Measurements from ENCODE around the gene BPIFB3. TPM values are rescaled to one million over a fixed set of nuclear protein-coding genes. Genes with fewer than 3 reads are reported as not detected.

The BPIFB3 gene
- total and polyA plus RNA-seq, 2 experiments from 2014 or later: not detected

- TF ChIP-seq, protein P1, sequence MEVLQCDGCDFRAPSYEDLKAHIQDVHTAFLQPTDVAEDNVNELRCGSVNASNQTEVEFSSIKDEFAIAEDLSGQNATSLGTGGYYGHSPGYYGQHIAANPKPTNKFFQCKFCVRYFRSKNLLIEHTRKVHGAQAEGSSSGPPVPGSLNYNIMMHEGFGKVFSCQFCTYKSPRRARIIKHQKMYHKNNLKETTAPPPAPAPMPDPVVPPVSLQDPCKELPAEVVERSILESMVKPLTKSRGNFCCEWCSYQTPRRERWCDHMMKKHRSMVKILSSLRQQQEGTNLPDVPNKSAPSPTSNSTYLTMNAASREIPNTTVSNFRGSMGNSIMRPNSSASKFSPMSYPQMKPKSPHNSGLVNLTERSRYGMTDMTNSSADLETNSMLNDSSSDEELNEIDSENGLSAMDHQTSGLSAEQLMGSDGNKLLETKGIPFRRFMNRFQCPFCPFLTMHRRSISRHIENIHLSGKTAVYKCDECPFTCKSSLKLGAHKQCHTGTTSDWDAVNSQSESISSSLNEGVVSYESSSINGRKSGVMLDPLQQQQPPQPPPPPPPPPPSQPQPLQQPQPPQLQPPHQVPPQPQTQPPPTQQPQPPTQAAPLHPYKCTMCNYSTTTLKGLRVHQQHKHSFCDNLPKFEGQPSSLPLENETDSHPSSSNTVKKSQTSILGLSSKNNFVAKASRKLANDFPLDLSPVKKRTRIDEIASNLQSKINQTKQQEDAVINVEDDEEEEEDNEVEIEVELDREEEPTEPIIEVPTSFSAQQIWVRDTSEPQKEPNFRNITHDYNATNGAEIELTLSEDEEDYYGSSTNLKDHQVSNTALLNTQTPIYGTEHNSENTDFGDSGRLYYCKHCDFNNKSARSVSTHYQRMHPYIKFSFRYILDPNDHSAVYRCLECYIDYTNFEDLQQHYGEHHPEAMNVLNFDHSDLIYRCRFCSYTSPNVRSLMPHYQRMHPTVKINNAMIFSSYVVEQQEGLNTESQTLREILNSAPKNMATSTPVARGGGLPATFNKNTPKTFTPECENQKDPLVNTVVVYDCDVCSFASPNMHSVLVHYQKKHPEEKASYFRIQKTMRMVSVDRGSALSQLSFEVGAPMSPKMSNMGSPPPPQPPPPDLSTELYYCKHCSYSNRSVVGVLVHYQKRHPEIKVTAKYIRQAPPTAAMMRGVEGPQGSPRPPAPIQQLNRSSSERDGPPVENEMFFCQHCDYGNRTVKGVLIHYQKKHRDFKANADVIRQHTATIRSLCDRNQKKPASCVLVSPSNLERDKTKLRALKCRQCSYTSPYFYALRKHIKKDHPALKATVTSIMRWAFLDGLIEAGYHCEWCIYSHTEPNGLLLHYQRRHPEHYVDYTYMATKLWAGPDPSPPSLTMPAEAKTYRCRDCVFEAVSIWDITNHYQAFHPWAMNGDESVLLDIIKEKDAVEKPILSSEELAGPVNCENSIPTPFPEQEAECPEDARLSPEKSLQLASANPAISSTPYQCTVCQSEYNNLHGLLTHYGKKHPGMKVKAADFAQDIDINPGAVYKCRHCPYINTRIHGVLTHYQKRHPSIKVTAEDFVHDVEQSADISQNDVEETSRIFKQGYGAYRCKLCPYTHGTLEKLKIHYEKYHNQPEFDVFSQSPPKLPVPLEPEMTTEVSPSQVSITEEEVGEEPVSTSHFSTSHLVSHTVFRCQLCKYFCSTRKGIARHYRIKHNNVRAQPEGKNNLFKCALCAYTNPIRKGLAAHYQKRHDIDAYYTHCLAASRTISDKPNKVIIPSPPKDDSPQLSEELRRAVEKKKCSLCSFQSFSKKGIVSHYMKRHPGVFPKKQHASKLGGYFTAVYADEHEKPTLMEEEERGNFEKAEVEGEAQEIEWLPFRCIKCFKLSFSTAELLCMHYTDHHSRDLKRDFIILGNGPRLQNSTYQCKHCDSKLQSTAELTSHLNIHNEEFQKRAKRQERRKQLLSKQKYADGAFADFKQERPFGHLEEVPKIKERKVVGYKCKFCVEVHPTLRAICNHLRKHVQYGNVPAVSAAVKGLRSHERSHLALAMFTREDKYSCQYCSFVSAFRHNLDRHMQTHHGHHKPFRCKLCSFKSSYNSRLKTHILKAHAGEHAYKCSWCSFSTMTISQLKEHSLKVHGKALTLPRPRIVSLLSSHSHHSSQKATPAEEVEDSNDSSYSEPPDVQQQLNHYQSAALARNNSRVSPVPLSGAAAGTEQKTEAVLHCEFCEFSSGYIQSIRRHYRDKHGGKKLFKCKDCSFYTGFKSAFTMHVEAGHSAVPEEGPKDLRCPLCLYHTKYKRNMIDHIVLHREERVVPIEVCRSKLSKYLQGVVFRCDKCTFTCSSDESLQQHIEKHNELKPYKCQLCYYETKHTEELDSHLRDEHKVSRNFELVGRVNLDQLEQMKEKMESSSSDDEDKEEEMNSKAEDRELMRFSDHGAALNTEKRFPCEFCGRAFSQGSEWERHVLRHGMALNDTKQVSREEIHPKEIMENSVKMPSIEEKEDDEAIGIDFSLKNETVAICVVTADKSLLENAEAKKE (CRISPR knock-in tag; IDR thresholded peaks at IDR 0.05): no peak
- TF ChIP-seq, protein P2, sequence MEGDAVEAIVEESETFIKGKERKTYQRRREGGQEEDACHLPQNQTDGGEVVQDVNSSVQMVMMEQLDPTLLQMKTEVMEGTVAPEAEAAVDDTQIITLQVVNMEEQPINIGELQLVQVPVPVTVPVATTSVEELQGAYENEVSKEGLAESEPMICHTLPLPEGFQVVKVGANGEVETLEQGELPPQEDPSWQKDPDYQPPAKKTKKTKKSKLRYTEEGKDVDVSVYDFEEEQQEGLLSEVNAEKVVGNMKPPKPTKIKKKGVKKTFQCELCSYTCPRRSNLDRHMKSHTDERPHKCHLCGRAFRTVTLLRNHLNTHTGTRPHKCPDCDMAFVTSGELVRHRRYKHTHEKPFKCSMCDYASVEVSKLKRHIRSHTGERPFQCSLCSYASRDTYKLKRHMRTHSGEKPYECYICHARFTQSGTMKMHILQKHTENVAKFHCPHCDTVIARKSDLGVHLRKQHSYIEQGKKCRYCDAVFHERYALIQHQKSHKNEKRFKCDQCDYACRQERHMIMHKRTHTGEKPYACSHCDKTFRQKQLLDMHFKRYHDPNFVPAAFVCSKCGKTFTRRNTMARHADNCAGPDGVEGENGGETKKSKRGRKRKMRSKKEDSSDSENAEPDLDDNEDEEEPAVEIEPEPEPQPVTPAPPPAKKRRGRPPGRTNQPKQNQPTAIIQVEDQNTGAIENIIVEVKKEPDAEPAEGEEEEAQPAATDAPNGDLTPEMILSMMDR (conservative IDR thresholded peaks at IDR 0.05; ENCODE audit: low read depth in 2 of 2): no peak
- no peak for TF ChIP-seq JUNB (IDR thresholded peaks at IDR 0.05; ENCODE audit: unreplicated experiment)
- no peak for TF ChIP-seq ZNF114 (CRISPR knock-in tag; IDR thresholded peaks at IDR 0.05)
- TF ChIP-seq EZH2 (IDR thresholded peaks at IDR 0.05; ENCODE audit: low read depth, unreplicated experiment): no peak
- TF ChIP-seq, protein P3, sequence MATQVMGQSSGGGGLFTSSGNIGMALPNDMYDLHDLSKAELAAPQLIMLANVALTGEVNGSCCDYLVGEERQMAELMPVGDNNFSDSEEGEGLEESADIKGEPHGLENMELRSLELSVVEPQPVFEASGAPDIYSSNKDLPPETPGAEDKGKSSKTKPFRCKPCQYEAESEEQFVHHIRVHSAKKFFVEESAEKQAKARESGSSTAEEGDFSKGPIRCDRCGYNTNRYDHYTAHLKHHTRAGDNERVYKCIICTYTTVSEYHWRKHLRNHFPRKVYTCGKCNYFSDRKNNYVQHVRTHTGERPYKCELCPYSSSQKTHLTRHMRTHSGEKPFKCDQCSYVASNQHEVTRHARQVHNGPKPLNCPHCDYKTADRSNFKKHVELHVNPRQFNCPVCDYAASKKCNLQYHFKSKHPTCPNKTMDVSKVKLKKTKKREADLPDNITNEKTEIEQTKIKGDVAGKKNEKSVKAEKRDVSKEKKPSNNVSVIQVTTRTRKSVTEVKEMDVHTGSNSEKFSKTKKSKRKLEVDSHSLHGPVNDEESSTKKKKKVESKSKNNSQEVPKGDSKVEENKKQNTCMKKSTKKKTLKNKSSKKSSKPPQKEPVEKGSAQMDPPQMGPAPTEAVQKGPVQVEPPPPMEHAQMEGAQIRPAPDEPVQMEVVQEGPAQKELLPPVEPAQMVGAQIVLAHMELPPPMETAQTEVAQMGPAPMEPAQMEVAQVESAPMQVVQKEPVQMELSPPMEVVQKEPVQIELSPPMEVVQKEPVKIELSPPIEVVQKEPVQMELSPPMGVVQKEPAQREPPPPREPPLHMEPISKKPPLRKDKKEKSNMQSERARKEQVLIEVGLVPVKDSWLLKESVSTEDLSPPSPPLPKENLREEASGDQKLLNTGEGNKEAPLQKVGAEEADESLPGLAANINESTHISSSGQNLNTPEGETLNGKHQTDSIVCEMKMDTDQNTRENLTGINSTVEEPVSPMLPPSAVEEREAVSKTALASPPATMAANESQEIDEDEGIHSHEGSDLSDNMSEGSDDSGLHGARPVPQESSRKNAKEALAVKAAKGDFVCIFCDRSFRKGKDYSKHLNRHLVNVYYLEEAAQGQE (IDR thresholded peaks at IDR 0.05; ENCODE audit: unreplicated experiment): no peak
- TF ChIP-seq ZNF331 (CRISPR knock-in tag; IDR thresholded peaks at IDR 0.05; ENCODE audit: low read depth): no peak
- TF ChIP-seq POLR2AphosphoS5 (IDR thresholded peaks at IDR 0.05; ENCODE audit: low read depth): no peak
- TF ChIP-seq CREB1 (CRISPR knock-in tag; IDR thresholded peaks at IDR 0.05; ENCODE audit: low read depth): no peak
- TF ChIP-seq NANOG (IDR thresholded peaks at IDR 0.05; ENCODE audit: borderline replicate concordance): no peak
- TF ChIP-seq EZH2phosphoT487 (IDR thresholded peaks at IDR 0.05; ENCODE audit: unreplicated experiment): no peak
- TF ChIP-seq ETS1 (IDR thresholded peaks at IDR 0.05): no peak
Observed at GRCh38 chr20:33026072-33026778, 27.5 kb upstream of the BPIFB3 start (continued).

Measured in GM23338 (cell line).